DOHH2 (cell line): ENCODE results near the gene PPP1R7.

Experiments used
- H3F3A ChIP-seq: fragments of 200-600 bp; sonication (generic), shearing (Covaris generic); 2 replicates; pipeline ENCODE4 v1.6.0; 2016; ENCODE audit warnings: antibody characterized with exemption, mild to moderate bottlenecking; ENCODE audit not compliant: control insufficient read depth, insufficient read depth
- H3K27ac ChIP-seq: fragments of 200-600 bp; sonication (generic); 2 replicates; pipeline ENCODE4 v1.5.1; 2014; ENCODE audit warnings: low read depth, mild to moderate bottlenecking, low read length, moderate library complexity
- H3K27me3 ChIP-seq: fragments of 200-600 bp; sonication (generic); 2 replicates; pipeline ENCODE4 v1.6.1; 2014; ENCODE audit warnings: mild to moderate bottlenecking, low read length, mixed read lengths; ENCODE audit not compliant: control insufficient read depth
- H3K36me3 ChIP-seq: fragments of 200-600 bp; sonication (generic); 2 replicates; pipeline ENCODE4 v1.6.1; 2014; ENCODE audit warnings: mild to moderate bottlenecking, low read length, moderate library complexity, mixed read lengths; ENCODE audit not compliant: control insufficient read depth
- H3K4me1 ChIP-seq: fragments of 200-600 bp; sonication (generic); 2 replicates; pipeline ENCODE4 v1.6.1; 2014; ENCODE audit warnings: mild to moderate bottlenecking, low read length, mixed read lengths; ENCODE audit not compliant: control insufficient read depth
- H3K4me2 ChIP-seq: fragments of 200-600 bp; sonication (generic); 2 replicates; pipeline ENCODE4 v1.6.0; 2014; ENCODE audit warnings: mild to moderate bottlenecking, low read length, moderate library complexity
- H3K4me3 ChIP-seq: fragments of 200-600 bp; sonication (generic); 2 replicates; pipeline ENCODE4 v1.5.1; 2014; ENCODE audit warnings: mild to moderate bottlenecking, low read length, mixed read lengths
- H3K79me2 ChIP-seq: fragments of 200-600 bp; sonication (generic); 2 replicates; pipeline ENCODE4 v1.6.1; 2014; ENCODE audit warnings: mild to moderate bottlenecking, low read length, mixed read lengths; ENCODE audit not compliant: control insufficient read depth
- H3K9me2 ChIP-seq: fragments of 200-600 bp; sonication (generic); replicated peaks from 2 replicates; pipeline ENCODE4 v1.6.1; 2014; ENCODE audit warnings: mild to moderate bottlenecking, low read length, mixed read lengths; ENCODE audit not compliant: control insufficient read depth
- H3K9me3 ChIP-seq: fragments of 200-600 bp; sonication (generic); 2 replicates; pipeline ENCODE4 v1.6.1; 2014; ENCODE audit warnings: antibody characterized with exemption, low read length, mixed read lengths; ENCODE audit not compliant: control insufficient read depth, insufficient read depth
- H4K20me1 ChIP-seq: fragments of 200-600 bp; sonication (generic); 2 replicates; pipeline ENCODE4 v1.6.0; 2014; ENCODE audit warnings: low read depth, mild to moderate bottlenecking, antibody characterized with exemption, low read length, moderate library complexity; ENCODE audit not compliant: control insufficient read depth, insufficient read depth
- CTCF ChIP-seq: fragments of 200-600 bp; sonication (generic); IDR thresholded peaks from one replicate; pipeline ENCODE4 v1.5.1; 2014; ENCODE audit warnings: antibody characterized with exemption, mild to moderate bottlenecking, low read depth, low read length; ENCODE audit not compliant: poor library complexity, severe bottlenecking
- EZH2phosphoT487 ChIP-seq: fragments of 200-600 bp; sonication (generic); IDR thresholded peaks from 2 replicates; pipeline ENCODE4 v1.6.1; 2017; ENCODE audit warnings: borderline replicate concordance, mild to moderate bottlenecking, antibody characterized with exemption, low read length, moderate library complexity, mixed read lengths

The PPP1R7 gene

GRCh38 chr2:241109210-241110088 is 40.8 kb upstream of the PPP1R7 start:
- no peaks in the 10 kb centered on the region for H3F3A ChIP-seq
- H3K27ac ChIP-seq: no peak overlapping the region

GRCh38 chr2:241110089-241110606 is 40.1 kb upstream of the PPP1R7 start:
- no peak for TF ChIP-seq EZH2phosphoT487
- no peak for TF ChIP-seq CTCF

More at GRCh38 chr2:241109210-241110088, 40.8 kb upstream of the PPP1R7 start:
- Histone ChIP-seq H3K4me1 (peaks cover 19% of the 10 kb centered on the region), H3K9me2 (no peaks in the 10 kb centered on the region), H3K9me3 (no peaks in the 10 kb centered on the region), H3K4me3 (no peak overlapping the region), H3K79me2 (no peaks in the 10 kb centered on the region), H3K36me3 (peaks cover 34% of the 10 kb centered on the region), H4K20me1 (no peaks in the 10 kb centered on the region), H3K4me2 (no peak overlapping the region), H3K27me3 (no peaks in the 10 kb centered on the region)
- no peak for TF ChIP-seq CTCF
- TF ChIP-seq EZH2phosphoT487: no peak

GRCh38 chr2:241110607-241111439 is 39.4 kb upstream of the PPP1R7 start:
- H3K27ac ChIP-seq: no peak overlapping the region; the same call in 1 of the 2 replicates
- no peaks in the 10 kb centered on the region for H3K79me2 ChIP-seq
- peaks cover 42% of the 10 kb centered on the region for H3K36me3 ChIP-seq
- H3K4me2 ChIP-seq: peak overlapping the region; percentile 14; the same call in 1 of the 2 replicates
- H3F3A ChIP-seq: no peaks in the 10 kb centered on the region
- H3K9me3 ChIP-seq: no peaks in the 10 kb centered on the region
- peaks cover 18% of the 10 kb centered on the region for H3K4me1 ChIP-seq
- H3K9me2 ChIP-seq: no peaks in the 10 kb centered on the region
- H3K27me3 ChIP-seq: no peaks in the 10 kb centered on the region
- no peak for TF ChIP-seq CTCF
- no peak for TF ChIP-seq EZH2phosphoT487
- no peak overlapping the region for H3K4me3 ChIP-seq
- H4K20me1 ChIP-seq: no peaks in the 10 kb centered on the region

More at GRCh38 chr2:241110089-241110606, 40.1 kb upstream of the PPP1R7 start:
- H3K27me3 ChIP-seq: no peaks in the 10 kb centered on the region
- H3K36me3 ChIP-seq: peaks cover 41% of the 10 kb centered on the region
- H3K79me2 ChIP-seq: no peaks in the 10 kb centered on the region
- H3K27ac ChIP-seq: no peak overlapping the region; the same call in 1 of the 2 replicates
- H4K20me1 ChIP-seq: no peaks in the 10 kb centered on the region
- peak overlapping the region; percentile 14; the same call in 1 of the 2 replicates for H3K4me2 ChIP-seq
- H3K4me3 ChIP-seq: no peak overlapping the region
- H3K4me1 ChIP-seq: peaks cover 19% of the 10 kb centered on the region
- no peaks in the 10 kb centered on the region for H3F3A ChIP-seq
- no peaks in the 10 kb centered on the region for H3K9me2 ChIP-seq
- H3K9me3 ChIP-seq: no peaks in the 10 kb centered on the region
